ENCODE measurements around the gene S100A10. TPM values are rescaled to one million over a fixed set of nuclear protein-coding genes. Genes with fewer than 3 reads are reported as not detected.

S100A10 gene
- total RNA-seq, 1 donor from 2014 or later: 2.8 TPM

DNA sequence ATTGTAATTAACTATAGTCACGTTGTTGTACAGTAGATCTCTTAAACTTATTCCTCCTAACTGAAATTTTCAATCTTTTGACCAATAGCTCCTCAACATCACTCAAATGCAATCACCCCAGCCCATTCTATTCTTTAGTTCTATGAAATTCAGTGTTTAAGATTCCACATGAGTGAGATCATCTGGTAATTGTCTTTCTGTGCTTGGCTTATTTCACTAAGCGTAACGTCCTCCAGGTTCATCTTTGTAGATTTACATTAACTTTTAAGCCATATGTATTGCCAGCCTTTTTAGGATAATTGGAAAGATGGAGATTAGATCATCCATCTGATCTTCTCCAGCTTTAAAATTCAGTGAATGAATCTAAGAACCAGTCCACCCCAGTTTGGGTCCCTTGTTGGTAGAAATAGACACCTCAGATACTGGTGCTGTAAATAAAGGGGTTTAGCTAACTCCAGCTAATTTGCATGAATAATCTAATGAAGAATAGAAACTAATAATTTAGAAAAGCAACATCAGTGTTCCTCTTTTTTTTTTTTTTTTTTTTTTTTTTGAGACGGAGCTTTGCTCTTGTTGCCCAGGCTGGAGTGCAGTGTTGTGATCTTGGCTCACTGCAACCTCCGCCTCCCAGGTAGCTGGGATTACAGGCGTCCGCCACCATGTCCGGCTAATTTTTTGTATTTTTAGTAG lies 7.0 kb downstream of the S100A10 start:
- no peak for DNase-seq

GRCh38 chr1:151985768-151986167 lies 7.9 kb downstream of the S100A10 start:
- no peak for DNase-seq

DNA sequence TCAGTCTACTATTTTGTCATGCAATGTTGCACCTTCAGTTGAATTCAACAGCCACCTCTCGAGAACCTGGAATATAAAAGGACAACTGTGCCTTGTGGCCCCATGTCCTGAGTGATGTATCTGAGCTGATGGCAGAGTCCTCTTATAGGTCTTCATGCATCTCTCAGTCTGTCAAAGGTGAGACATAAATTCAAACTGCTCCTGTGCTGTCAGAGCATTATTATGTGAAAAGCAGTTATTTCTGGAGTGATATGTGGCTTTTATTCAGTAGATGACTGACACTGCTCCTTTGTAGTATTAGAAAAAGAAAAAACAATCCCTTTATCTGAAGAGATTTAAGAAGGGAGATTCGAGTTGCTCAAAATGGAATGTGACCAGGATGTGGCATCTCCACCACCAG lies 8.4 kb downstream of the S100A10 start:
- DNase-seq: no peak

DNA sequence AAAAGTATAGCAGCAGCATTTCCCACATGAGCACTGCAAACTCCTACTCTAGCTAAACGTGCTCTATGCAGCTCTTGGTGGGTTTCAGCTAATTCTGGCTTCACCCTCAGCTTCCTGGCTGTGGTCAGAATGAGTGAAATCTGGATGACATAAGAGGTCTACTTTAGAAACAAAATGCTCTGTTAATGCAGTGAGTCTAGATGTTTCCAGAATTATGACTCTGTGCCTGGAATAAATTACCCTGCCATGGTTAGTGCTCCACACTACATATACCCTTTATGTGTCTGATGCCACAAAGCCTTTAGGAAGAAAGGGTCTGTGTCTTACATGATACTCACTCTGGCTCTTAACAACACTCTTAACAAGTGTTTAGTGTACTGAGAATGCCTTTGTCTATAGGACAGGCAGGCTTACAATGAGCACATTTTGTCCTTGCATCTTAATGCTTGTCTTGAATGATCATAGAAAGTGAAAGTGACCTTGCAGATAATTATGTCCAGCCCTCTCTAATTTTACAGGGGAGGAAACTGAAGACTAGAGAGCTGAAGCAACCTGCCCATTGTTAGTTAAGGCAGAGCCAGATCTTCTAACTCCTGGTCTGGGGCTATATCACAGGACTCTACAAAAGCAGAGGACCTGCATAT lies 9.2 kb downstream of the S100A10 start:
- DNase-seq: no peak

DNA sequence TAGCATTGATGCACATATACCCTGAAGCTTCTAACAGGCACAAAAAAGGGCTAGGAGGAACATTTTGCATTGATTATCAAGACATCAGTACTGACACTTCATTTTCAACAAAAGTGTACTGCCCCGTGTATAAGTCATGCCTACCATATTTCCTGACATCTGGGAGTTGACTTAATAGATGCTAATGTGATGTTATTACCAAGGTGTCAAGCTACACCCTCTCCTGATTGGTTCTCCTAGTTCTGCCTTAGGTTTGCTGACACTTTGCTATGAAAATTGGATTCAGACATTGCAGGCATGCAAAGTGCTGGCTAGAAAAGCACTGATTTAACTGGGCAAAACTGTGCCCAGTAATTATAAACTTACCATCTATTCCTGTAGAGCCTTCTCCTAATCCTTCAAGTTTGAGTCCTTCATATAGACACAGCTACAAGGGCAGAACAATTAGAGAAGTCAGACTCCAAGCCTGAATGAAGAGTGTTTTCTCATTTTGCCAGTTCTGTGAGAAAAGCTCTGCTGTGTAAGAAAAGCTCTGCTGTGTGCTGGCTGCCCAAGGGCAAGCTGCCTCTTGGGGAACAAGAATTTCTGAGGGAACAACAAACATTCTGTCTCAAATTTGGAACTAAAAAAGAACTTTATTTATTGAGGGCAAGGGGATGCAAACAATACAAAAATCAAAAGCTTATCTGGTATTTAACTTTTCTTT lies 11.2 kb downstream of the S100A10 start:
- no peak for DNase-seq

- no peak for DNase-seq
Measured at GRCh38 chr1:151981178-151981525, 12.5 kb downstream of the S100A10 start.

GRCh38 chr1:151980287-151981177 lies 13.1 kb downstream of the S100A10 start:
- DNase-seq: no peak

GRCh38 chr1:151978922-151979321 lies 14.7 kb downstream of the S100A10 start:
- DNase-seq: no peak

DNA sequence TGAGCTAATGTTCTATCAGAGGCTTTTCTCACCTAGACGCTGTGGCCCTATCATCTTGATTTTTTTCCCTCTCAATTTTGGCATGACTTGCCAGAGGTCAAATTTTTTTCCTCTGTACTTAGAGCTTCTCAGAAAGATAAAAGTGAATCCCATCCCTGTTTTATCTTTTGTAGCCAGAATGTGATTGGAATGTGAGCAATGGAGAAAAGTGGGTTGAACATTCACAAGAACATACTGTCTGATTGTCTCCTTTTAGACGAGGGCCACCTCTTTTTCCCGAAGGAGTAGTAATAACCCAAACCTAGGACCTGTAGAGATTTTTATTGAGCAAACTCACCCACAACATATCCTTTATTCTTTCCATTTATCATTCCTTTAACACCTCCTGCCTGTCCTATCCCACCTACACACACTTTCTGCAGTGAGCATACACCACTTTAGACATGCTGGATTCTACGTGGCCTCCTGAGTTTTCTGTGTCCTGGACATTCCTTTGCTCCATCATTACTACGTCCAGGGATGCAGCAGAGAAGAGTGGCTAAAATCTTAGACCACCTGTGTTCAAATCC lies 15.9 kb downstream of the S100A10 start:
- DNase-seq: no peak

DNA sequence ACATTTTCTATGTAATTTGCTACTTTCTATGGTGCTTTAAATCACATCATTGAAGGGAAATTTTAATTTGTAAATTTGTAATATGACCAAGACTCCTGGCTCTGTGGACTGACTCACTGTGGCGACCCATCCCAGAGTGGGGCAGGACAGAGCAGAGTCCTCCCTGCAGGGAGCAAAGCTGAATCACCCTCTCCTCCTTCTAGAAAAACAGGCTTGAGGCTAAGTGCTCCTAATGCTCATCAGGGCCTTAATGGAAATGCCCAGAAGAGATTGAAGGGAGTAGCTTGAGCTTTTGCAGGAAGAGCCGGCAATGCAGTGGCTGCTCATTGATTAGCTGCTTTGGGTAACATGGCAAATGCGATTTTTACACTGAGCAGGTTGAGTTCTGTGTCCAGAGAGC lies 16.8 kb downstream of the S100A10 start:
- no peak for DNase-seq

DNA sequence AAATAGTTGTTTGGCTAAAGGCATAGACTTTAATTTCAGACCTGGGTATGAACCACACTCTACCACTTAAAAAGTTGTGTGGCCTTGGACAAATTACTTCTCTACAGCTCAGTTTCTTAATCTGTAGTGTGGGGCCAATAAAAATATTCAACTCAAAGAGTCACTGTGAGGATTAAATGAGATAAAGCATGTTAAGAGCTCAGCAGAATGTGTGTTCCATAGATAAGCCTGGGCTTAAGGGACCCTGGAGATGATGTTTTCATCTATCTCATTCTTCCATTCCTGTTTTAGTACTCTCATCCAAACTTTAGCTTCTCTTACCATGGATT lies 17.7 kb downstream of the S100A10 start:
- no peak for DNase-seq

DNA sequence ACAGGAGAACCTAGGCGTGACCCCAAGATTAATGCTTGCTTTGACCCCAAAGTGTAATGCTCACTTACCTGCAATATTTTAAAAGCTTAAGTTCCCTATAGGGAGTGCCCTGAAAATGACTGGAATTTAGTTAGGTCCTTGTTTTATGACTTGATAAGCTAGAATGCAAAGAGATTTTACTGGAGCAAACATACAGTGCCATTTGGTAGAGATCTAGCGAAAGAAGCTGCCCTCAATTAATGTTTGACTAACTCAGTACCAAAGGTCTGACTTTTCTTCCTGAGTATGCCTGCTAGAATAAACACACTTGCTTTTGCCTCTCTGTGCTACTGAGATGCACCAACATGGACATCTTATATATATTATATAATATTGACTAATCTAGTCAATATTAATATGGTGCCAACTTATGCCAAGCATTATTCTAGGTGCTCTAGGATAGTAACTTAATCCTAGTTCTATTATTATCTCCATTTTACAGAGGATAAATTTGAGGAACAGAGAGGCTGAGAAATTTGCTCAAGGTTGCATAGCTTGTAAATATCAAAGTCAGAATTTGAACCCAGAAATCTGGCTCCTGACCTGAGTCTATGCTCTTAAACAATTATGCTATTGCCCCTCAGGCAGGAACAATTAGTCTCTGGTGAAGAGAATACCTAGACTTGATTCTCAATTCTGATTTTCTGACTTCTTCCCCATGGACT lies 18.2 kb downstream of the S100A10 start:
- no peak for DNase-seq

- no peak for DNase-seq
Measured at GRCh38 chr1:151972542-151973248, 21.0 kb downstream of the S100A10 start.

GRCh38 chr1:151970626-151971025 lies 23.0 kb downstream of the S100A10 start:
- no peak for DNase-seq

GRCh38 chr1:151970128-151970527 lies 23.5 kb downstream of the S100A10 start:
- no peak for DNase-seq

DNA sequence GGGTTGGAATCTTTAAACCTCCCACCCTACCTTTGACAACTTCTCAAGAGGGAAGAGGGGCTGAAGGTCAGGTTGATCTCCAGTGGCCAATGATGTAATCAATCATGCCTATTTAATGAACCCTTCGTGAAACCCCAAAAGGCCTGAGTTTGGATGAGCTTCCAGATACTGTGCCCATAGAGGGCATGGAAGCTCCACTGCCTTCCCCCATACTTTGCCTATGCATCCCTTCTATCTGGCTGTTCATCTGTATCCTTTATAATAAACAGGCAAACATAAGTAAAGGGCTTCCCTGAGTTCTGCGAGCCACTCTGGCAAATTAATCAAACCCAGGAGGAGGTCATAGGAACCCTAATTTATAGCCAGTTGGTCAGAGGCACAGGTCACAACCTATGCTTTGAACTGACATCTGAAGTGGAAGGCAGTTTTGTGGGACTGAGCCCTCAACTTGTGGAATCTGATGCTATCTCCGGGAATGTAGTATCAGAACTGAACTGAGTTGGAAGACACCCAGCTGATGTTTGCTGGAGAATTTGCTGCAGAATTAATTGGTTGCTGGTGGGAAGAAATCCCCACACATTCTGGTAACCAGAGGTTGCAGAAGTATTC lies 24.8 kb downstream of the S100A10 start:
- DNase-seq: no peak

DNA sequence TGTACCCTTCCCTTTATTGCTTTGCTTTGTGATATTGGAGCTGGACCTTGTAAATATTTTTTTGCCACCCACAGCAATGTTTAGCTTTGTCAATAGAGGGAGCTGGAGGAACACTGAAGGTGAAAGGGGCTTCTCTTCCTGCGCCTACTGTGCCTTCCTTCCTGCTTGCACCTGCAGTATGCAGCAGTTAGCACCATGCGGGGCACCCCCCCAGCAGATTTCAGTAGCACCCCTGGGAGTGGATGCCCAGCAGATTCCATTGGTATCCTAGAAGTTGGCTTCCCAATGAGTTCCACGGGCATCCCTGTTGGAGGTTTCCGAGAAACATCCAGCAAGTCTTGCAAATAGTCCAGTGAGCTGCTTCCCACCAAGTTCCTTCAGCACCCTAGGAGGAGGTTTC lies 25.6 kb downstream of the S100A10 start:
- no peak for DNase-seq

DNA sequence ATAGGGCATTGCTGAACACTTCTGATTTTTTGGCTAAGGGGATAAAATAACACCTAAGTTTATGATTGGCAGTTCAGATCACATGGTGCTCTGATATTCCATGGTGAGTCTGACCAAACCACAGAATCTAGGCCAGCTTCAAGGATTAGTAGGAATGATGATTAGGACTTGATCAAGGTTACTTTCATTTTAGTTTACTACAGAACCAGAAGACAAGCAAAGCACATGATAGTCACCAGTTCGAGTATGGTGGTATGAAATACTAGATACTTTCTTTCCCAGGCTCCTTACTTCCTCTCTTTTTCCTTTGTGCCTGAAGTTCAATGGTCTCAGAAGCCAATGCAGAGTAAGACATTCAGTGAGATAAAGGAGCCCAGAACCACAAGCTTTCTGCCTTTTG lies 26.6 kb downstream of the S100A10 start:
- DNase-seq: no peak

DNA sequence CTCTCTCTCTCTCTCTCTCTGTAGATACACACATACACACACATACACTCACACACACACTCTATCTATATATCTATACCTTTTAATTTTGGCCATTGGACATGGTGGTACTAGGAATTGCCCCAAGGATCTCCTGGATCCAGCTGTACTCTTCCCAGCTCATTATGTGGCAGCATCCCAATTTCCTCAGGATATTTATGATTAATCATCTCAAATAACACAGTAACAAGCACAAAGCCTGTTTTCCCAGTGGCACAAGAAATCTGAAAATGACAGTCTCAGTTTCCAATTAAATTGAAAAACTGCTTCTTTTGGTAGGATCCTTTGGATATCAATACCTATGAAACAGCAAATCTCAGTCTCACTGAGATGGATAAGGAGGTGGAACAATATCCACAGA lies 27.6 kb downstream of the S100A10 start:
- DNase-seq: no peak

- no peak for DNase-seq
Measured at GRCh38 chr1:151964510-151964909, 29.1 kb downstream of the S100A10 start.

DNA sequence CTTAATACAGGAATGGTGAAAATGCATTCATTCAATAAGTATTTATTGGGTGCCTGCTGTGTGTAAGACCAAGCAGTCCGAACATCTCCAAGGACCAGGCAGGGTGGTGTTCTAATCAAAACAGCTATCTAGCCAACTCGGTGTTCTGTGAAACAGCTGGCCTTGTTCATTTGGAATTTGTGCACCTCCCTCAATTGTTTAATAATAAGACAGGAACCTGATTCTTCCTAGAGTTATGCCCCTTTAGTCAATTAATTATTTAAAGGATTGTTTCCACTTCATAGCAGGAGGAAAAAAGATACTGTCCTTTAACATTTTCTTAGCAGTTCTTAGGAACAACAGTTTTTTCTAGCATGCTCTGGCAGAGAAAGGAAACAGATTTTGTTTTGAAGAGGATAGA lies 30.4 kb downstream of the S100A10 start:
- no peak for DNase-seq

Data from occipital lobe (tissue), 2 donors.